Chondrocyte (in vitro differentiated cells): ENCODE data around the gene PDE11A. TPM values are rescaled to one million over a fixed set of nuclear protein-coding genes. Genes with fewer than 3 reads are reported as not detected.

Experiments
- DNase-seq: peaks from one replicate; pipeline ENCODE4 v3.0.0; 2021; ENCODE audit warnings: mixed read lengths, low spot score
- H3K27ac Mint-ChIP-seq: one replicate; pipeline ENCODE4 v1.8.0; 2021; ENCODE audit warnings: mild to moderate bottlenecking, moderate library complexity, mixed read lengths; ENCODE audit not compliant: unreplicated experiment
- H3K27me3 Mint-ChIP-seq: 2 replicates; pipeline ENCODE4 v1.8.0; 2021; ENCODE audit warnings: low read depth, mixed read lengths
- H3K36me3 Mint-ChIP-seq: 2 replicates; pipeline ENCODE4 v1.8.0; 2021; ENCODE audit warnings: low read depth, mixed read lengths
- H3K4me1 Mint-ChIP-seq: 2 replicates; pipeline ENCODE4 v1.8.0; 2021; ENCODE audit warnings: low read depth, mild to moderate bottlenecking, mixed read lengths
- H3K4me3 Mint-ChIP-seq: one replicate; pipeline ENCODE4 v1.8.0; 2021; ENCODE audit warnings: mild to moderate bottlenecking, moderate library complexity, mixed read lengths; ENCODE audit not compliant: unreplicated experiment
- H3K9me3 Mint-ChIP-seq: 2 replicates; pipeline ENCODE4 v1.8.0; 2021; ENCODE audit warnings: low read depth, mixed read lengths
- total RNA-seq: library from RNA; stranded (reverse); gene quantifications from 3 replicates; pipeline ENCODE4 v1.2.1, GENCODE V29; 2021
- TF ChIP-seq, protein P1 (sequence below): fragments of 200-600 bp; sonication (generic); IDR thresholded peaks from 2 replicates; pipeline ENCODE4 v1.5.0; 2021; ENCODE audit warnings: antibody characterized with exemption, mild to moderate bottlenecking, moderate library complexity

Gene PDE11A
- total RNA-seq, 1 donor from 2014 or later = 2.1 TPM

DNA sequence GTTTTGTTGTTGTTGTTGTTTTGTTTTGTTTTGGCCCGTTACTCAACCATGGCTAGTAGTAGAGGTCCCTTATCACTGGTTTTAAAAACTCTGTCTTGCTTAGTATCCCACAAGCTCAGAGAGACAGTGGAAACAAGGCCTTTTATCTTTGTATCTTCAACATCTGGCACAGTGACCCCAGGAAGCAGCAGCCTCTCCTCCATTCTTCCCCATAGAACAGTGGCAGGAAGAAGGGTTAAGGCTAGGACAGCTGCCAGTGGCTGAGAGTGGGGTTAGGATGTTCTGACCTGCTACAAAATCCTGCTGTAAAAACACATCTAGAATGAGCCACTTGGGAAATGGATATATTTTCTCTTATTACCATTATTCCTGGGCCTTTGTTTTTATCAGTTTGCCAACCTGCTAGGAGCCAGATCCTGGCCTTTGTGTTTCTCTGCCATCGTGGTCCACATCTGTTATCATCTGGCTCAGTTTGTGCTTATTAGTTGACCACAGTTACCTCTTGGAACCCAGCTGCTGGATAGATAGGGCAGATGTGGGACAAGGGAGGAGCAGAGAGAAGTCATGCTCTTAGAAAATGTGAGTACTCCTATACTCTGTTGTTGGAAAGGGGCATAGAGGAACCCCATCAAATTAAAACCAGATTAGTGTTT is 433.2 kb downstream of the PDE11A start:
- Mint-ChIP-seq H3K9me3 (no peaks in the 10 kb centered on the region), H3K36me3 (no peaks in the 10 kb centered on the region), H3K27me3 (no peaks in the 10 kb centered on the region), H3K4me1 (no peaks in the 10 kb centered on the region), H3K27ac (no peak overlapping the region), H3K4me3 (no peak overlapping the region)
- TF ChIP-seq, protein P1, sequence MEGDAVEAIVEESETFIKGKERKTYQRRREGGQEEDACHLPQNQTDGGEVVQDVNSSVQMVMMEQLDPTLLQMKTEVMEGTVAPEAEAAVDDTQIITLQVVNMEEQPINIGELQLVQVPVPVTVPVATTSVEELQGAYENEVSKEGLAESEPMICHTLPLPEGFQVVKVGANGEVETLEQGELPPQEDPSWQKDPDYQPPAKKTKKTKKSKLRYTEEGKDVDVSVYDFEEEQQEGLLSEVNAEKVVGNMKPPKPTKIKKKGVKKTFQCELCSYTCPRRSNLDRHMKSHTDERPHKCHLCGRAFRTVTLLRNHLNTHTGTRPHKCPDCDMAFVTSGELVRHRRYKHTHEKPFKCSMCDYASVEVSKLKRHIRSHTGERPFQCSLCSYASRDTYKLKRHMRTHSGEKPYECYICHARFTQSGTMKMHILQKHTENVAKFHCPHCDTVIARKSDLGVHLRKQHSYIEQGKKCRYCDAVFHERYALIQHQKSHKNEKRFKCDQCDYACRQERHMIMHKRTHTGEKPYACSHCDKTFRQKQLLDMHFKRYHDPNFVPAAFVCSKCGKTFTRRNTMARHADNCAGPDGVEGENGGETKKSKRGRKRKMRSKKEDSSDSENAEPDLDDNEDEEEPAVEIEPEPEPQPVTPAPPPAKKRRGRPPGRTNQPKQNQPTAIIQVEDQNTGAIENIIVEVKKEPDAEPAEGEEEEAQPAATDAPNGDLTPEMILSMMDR = no peak
- no peak for DNase-seq

DNA sequence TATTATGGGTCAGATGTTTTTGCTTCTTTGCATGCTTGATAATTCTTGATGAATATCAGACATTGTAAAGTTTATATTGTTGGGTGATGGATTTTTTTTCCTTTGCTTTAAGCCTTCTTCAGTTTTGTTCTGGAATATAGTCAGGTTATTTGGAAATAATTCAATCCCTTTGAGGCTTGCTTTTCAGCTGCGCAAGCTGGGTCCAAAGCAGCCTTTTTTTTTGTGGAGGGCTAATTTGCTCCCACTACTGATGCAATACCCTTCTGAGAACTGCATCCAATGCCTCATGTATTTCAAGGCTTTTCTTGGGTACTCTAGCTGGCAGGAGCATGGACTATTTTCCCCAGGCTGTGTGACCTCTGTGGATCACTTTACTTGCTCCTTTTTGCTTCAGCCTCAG is 434.1 kb downstream of the PDE11A start:
- Mint-ChIP-seq H3K4me1 (peaks cover 4% of the 10 kb centered on the region), H3K9me3 (no peaks in the 10 kb centered on the region), H3K4me3 (no peak overlapping the region), H3K27ac (no peak overlapping the region), H3K36me3 (no peaks in the 10 kb centered on the region), H3K27me3 (no peaks in the 10 kb centered on the region)
- no peak for DNase-seq
- TF ChIP-seq, protein P1 = no peak

DNA sequence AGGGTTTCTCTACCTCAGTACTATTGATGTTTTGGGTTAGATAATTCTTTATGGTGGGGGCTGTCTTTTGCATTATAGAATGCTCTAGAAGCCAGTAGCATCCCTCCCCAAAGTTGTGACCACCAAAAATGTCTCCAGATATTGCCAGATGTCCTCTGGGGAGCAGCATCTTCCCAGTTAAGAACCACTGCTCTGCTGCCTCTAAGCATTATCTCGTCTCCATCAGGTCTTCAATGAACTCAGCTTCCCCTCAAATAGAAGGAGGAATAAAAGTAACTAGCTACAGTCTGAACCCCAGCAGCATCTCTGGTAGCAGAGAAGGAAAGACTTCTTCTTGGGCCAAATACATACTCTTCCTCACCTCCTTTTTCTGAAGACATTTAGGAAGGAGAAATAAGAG is 435.9 kb downstream of the PDE11A start:
- no peak overlapping the region for H3K27ac Mint-ChIP-seq
- no peaks in the 10 kb centered on the region for H3K9me3 Mint-ChIP-seq
- no peak overlapping the region for H3K4me3 Mint-ChIP-seq
- no peak for DNase-seq
- H3K36me3 Mint-ChIP-seq = no peaks in the 10 kb centered on the region
- H3K27me3 Mint-ChIP-seq = no peaks in the 10 kb centered on the region
- TF ChIP-seq, protein P1 = no peak
- H3K4me1 Mint-ChIP-seq = peaks cover 4% of the 10 kb centered on the region

DNA sequence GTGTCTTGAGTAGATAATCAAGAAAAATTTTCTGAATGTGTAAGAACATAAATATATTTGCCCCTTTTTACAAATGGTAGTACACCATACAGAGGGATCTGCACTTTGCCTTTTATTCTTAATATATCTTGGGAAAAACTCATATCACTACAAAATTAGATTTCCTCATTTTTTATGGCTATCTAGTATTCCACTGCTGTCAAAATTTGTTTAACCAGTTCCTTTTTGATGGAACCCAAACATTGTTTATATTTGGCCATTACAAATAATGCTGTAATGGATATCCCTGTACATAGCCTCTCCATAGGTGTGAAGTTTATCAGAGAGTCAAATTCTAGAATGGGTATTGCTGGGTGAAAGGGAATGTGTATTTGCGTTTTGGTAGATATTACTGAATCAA is 436.9 kb downstream of the PDE11A start:
- no peaks in the 10 kb centered on the region for H3K36me3 Mint-ChIP-seq
- H3K9me3 Mint-ChIP-seq = no peaks in the 10 kb centered on the region
- no peak overlapping the region for H3K4me3 Mint-ChIP-seq
- H3K27ac Mint-ChIP-seq = no peak overlapping the region
- H3K27me3 Mint-ChIP-seq = no peaks in the 10 kb centered on the region
- H3K4me1 Mint-ChIP-seq = peaks cover 4% of the 10 kb centered on the region
- no peak for DNase-seq
- TF ChIP-seq, protein P1 = no peak

DNA sequence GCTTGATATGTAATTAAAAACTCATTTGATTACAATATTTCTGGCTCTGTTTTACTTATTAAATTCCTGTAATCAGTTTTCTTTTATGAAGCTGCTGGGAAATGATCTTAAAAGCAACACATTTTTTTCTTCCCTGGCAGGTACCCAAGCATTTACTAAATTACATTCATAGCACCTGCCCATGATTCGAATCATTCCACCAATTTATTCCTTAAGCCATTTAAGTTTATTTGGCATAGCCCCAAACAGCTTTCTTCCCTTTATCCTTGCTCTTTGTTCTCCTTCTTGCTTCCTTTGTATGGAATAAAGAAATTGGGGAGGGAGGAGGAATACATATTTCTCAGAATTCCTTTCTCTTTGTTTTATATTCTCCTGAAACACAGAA is 438.7 kb downstream of the PDE11A start:
- DNase-seq = no peak
- peaks cover 2% of the 10 kb centered on the region for H3K27me3 Mint-ChIP-seq
- H3K4me3 Mint-ChIP-seq = peak overlapping the region; percentile 76
- peak overlapping the region; percentile 90 for H3K27ac Mint-ChIP-seq
- TF ChIP-seq, protein P1 = no peak
- H3K36me3 Mint-ChIP-seq = no peaks in the 10 kb centered on the region
- H3K9me3 Mint-ChIP-seq = no peaks in the 10 kb centered on the region
- peaks cover 4% of the 10 kb centered on the region for H3K4me1 Mint-ChIP-seq
